Neutrophil (primary cell): ENCODE measurements around the gene PPY.
"Not testable (repeated sequence)": the region's sequence is repeated elsewhere in the genome, so short reads cannot be mapped to it uniquely, and the experiment has no call there.

Experiments
- H3K27ac ChIP-seq: fragments of 200-600 bp; sonication (generic); 2 replicates; pipeline ENCODE4 v1.5.1; 2016; ENCODE audit warnings: mild to moderate bottlenecking, moderate library complexity
- H3K27me3 ChIP-seq: fragments of 200-600 bp; sonication (generic); 2 replicates; pipeline ENCODE4 v1.6.0; 2016; ENCODE audit warnings: mild to moderate bottlenecking
- H3K36me3 ChIP-seq: fragments of 200-600 bp; sonication (generic); 2 replicates; pipeline ENCODE4 v1.5.1; 2017
- H3K4me1 ChIP-seq, 2 experiments: fragments of 200-600 bp in 1 of 2; sonication (generic) in 1 of 2; 1 replicate in 1 of 2; 2 replicates in 1 of 2; pipeline versions ENCODE4 v1.5.1 to v1.6.1; 2013 to 2016; ENCODE audit warnings: low read depth in 1 of 2, low read length in 1 of 2, mild to moderate bottlenecking in 1 of 2, moderate library complexity in 1 of 2; ENCODE audit not compliant: control insufficient read depth in 1 of 2, insufficient read depth in 1 of 2
- H3K4me3 ChIP-seq, 2 experiments: fragments of 200-600 bp in 1 of 2; sonication (generic) in 1 of 2; 1 replicate in 1 of 2; 2 replicates in 1 of 2; pipeline ENCODE4 v1.5.1; 2013 to 2016; ENCODE audit warnings: low read depth in 1 of 2, low read length in 1 of 2, mild to moderate bottlenecking in 1 of 2, moderate library complexity in 1 of 2
- H3K9me3 ChIP-seq: fragments of 200-600 bp; sonication (generic); 2 replicates; pipeline ENCODE4 v1.5.1; 2016
- TF ChIP-seq, protein P1 (sequence below): fragments of 200-600 bp; sonication (generic); IDR thresholded peaks from 2 replicates; pipeline ENCODE4 v1.5.1; 2016; ENCODE audit warnings: antibody characterized with exemption

PPY gene

DNA sequence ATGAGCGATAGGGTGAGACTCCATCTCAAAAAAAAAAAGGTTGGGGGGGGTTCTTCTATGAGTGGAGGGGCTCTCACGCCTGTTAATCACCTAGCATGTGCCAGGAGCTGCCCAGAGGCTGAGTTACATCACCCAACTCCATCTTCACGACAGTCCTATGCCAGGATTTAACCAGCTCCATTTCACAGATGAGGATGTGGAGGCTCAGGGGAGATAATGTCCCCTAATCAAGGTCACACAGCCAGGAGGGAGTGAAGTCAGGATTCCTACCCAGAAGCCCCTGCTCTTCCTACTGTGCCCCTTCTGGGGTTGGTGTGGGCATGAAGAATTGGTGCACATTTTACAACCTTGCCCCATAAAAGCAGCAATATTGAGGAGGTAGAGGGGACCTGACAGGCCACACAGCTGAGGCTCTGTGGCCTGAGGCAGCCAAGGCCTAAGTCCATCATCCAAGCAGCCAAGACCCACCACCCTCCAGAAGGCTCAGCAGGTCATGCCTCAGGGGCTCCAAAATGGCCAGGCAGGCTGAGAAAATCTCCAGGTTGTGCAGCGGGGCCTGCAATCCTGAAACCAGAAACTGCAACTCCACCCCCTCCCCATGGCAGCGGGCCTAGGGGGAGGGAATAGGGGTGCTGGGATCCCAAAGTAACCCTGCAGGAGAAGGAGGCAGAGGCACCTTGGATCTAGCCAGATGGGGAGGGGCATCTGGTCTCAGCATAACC is 6.9 kb downstream of the PPY start:
- H3K36me3 ChIP-seq: no peaks in the 10 kb centered on the region
- no peaks in the 10 kb centered on the region for H3K9me3 ChIP-seq
- peaks cover 4 to 6% of the 10 kb centered on the region in 2 experiments for H3K4me1 ChIP-seq
- no peak overlapping the region for H3K4me3 ChIP-seq
- H3K27me3 ChIP-seq: peaks cover 73% of the 10 kb centered on the region
- no peak overlapping the region for H3K27ac ChIP-seq
- TF ChIP-seq, protein P1, sequence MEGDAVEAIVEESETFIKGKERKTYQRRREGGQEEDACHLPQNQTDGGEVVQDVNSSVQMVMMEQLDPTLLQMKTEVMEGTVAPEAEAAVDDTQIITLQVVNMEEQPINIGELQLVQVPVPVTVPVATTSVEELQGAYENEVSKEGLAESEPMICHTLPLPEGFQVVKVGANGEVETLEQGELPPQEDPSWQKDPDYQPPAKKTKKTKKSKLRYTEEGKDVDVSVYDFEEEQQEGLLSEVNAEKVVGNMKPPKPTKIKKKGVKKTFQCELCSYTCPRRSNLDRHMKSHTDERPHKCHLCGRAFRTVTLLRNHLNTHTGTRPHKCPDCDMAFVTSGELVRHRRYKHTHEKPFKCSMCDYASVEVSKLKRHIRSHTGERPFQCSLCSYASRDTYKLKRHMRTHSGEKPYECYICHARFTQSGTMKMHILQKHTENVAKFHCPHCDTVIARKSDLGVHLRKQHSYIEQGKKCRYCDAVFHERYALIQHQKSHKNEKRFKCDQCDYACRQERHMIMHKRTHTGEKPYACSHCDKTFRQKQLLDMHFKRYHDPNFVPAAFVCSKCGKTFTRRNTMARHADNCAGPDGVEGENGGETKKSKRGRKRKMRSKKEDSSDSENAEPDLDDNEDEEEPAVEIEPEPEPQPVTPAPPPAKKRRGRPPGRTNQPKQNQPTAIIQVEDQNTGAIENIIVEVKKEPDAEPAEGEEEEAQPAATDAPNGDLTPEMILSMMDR: no peak

- Histone ChIP-seq H3K4me3 (no peak overlapping the region), H3K4me1 (peaks cover under 1 to 2% of the 10 kb centered on the region in 2 experiments), H3K36me3 (no peaks in the 10 kb centered on the region), H3K9me3 (no peaks in the 10 kb centered on the region), H3K27me3 (peaks cover 73% of the 10 kb centered on the region), H3K27ac (no peak overlapping the region)
- TF ChIP-seq, protein P1: no peak
These were observed 9.4 kb downstream of the PPY start for GRCh38 chr17:43932923-43933322.

- TF ChIP-seq, protein P1: no peak
- peaks cover 0 to 2% of the 10 kb centered on the region in 2 experiments for H3K4me1 ChIP-seq
- peaks cover 73% of the 10 kb centered on the region for H3K27me3 ChIP-seq
- no peaks in the 10 kb centered on the region for H3K36me3 ChIP-seq
- H3K9me3 ChIP-seq: no peaks in the 10 kb centered on the region
- H3K27ac ChIP-seq: no peak overlapping the region
- H3K4me3 ChIP-seq: no peak overlapping the region
These were observed 9.9 kb downstream of the PPY start for GRCh38 chr17:43932357-43932756.

- Histone ChIP-seq H3K9me3 (no peaks in the 10 kb centered on the region), H3K4me3 (no peak overlapping the region), H3K4me1 (peaks cover 0 to 6% of the 10 kb centered on the region in 2 experiments), H3K27ac (no peak overlapping the region), H3K36me3 (no peaks in the 10 kb centered on the region), H3K27me3 (peaks cover 73% of the 10 kb centered on the region)
- TF ChIP-seq, protein P1: no peak
These were observed 11.2 kb downstream of the PPY start for GRCh38 chr17:43931062-43931571.

GRCh38 chr17:43928609-43929008 is 13.7 kb downstream of the PPY start:
- Histone ChIP-seq H3K9me3 (no peaks in the 10 kb centered on the region), H3K27me3 (peaks cover 77% of the 10 kb centered on the region), H3K36me3 (no peaks in the 10 kb centered on the region), H3K4me3 (no peak overlapping the region), H3K4me1 (peaks cover 0 to 6% of the 10 kb centered on the region in 2 experiments), H3K27ac (no peak overlapping the region)
- TF ChIP-seq, protein P1: no peak

DNA sequence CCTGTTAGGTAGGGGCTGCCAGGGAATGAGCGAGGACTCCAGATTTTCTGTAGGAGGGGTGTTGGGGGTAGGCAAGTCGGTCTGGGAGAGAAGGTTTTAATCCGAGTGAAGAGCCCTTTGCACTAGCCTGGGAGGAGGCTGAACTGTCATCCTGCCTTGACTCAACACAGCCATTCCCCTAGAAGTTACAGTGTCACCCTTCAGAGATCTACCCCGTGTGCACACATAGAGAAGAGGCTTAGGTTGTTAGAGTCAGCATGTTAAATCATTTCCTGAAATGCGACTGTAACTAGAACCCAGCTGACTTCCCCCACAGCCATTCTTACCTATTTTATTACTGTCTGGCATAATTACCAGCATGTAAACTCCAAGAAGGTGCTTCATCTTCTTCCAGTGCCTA is 14.3 kb downstream of the PPY start:
- H3K9me3 ChIP-seq, H3K4me3 ChIP-seq, H3K36me3 ChIP-seq, H3K27ac ChIP-seq, H3K4me1 ChIP-seq: not testable (repeated sequence)
- peaks cover 82% of the 10 kb centered on the region for H3K27me3 ChIP-seq
